IPS-18c (cell line): Measurements from ENCODE around the gene TCF25.

ENCODE experiments used
- H3K4me3 ChIP-seq: 2 replicates; pipeline ENCODE4 v1.7.0; 2013; ENCODE audit warnings: low read depth, mild to moderate bottlenecking, low read length, moderate library complexity; ENCODE audit not compliant: insufficient read depth
- H3K9me3 ChIP-seq: one replicate; pipeline ENCODE4 v1.6.1; 2013; ENCODE audit warnings: mild to moderate bottlenecking, low read length, moderate library complexity; ENCODE audit not compliant: control insufficient read depth, insufficient read depth

Gene TCF25

DNA sequence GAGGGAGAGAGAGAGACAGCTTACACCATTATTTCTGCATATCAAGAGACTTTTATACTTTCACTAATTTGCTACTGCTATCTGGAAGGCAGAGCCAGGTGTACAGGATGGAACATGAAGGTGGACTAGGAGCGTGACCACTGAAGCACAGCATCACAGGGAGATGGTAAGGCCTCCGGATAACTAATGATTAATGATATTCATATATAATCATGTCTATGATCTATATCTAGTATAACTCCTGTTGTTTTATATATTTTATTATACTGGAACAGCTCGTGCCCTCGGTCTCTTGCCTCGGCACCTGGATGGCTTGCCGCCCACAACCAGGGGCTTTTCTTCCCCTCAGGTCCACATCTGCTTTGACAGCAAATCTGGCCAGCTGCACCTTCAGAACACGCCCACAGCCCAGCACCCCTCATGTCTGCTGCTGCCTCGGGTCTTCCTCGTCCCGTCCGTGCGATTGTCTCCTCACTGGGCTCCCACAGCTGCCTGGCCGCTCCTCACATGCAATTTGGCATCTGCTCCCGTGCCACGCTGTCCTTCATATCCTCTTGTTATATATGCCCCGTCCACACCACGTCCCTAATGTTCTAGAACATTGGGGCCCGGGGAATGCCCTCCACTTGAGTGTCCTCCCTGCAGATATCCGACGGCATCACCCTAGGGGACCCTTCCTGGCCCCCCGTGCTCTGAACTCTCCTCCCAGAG lies 64.9 kb downstream of the TCF25 start:
- H3K9me3 ChIP-seq, result no peaks in the 10 kb centered on the region
- H3K4me3 ChIP-seq, result no peak overlapping the region

DNA sequence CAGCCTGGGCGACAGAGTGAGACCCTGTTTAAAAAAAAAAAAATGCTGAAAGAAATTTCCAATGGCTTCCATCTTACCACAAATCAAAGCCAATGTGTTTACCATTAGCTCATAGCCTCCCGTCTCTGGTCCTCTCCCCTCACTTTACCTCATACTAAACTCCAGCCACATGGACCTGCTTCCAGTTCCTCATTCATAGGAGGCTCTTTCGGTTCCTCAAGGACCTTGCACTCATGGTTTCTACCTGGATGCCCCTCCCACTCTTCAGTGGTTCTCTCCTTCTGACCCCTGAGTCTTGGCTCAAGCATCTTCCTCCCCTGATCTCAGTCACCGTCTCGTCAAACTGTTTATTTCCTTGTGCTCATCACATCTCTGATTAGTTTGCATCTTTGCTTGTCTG lies 71.4 kb downstream of the TCF25 start:
- H3K9me3 ChIP-seq, result no peaks in the 10 kb centered on the region
- no peak overlapping the region for H3K4me3 ChIP-seq

DNA sequence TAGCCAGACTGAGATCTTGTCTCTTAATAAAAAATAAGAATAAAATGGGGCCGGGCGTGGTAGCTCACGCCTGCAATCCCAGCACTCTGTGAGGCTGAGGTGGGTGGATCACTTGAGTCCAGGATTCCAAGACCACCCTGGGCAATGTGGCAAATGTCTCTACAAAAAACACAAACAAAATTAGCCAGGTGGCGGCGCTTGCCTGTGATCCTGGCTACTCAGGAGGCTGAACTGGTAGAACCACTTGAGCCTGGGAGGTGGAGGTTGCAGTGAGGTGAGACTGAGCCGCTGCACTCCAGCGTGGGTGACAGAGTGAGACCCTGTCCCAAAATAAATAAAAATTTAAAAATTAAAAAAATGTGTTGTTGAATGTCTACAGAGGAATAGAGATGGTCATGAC lies 72.3 kb downstream of the TCF25 start:
- Histone ChIP-seq H3K4me3 (no peak overlapping the region), H3K9me3 (no peaks in the 10 kb centered on the region)

DNA sequence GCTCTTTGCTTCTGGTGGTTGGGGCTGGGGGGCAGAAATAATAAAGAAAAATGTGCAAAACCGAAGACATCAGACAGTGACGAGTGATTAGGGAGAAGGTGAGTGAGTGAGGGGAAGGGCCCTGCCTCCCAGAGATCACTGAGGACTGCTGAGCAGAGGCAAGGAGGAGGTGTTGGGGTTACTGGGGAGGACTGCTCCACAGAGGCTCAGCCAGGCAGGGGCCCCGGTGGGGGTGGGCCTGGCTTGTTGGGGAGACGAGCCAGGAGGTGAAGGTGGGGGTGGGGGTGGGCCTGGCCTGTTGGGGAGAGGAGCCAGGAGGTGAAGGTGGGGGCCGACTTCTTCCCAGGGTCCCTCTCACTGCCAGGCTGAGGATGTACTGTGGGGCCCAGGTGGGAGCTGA lies 73.1 kb downstream of the TCF25 start:
- Histone ChIP-seq H3K4me3 (no peak overlapping the region), H3K9me3 (no peaks in the 10 kb centered on the region)

DNA sequence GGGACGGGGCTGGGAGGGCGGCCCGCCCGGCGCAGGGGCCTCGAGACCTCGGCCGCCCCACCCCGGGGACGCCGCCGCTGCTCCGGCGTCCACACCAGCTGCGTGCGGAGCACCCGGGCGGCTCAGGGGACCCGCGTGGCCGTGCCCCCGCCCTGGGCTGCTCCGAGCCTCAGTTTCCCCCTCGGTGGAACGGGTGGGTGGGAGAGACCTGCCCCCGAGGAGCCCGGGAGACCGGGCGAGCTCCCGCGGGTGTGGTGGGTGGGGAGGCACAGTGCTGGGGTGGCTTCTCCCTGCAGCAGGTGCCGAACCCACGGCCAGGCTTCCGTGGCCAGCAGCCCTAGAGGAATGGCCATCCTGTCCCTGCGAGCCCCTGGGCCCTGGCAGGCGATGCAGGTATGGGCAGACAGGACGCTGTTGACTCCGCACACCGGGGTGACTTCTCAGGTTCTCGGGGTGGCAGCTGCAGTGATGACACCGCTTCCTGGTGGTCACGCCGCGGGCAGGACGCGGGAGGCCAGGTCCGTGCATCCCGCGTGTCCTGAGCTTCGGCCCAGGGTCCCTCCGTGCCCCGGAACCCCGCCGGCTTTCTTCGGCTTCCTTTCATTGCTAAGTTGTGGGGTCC lies 75.8 kb downstream of the TCF25 start:
- Histone ChIP-seq H3K9me3 (no peaks in the 10 kb centered on the region), H3K4me3 (peak overlapping the region; percentile 62)

DNA sequence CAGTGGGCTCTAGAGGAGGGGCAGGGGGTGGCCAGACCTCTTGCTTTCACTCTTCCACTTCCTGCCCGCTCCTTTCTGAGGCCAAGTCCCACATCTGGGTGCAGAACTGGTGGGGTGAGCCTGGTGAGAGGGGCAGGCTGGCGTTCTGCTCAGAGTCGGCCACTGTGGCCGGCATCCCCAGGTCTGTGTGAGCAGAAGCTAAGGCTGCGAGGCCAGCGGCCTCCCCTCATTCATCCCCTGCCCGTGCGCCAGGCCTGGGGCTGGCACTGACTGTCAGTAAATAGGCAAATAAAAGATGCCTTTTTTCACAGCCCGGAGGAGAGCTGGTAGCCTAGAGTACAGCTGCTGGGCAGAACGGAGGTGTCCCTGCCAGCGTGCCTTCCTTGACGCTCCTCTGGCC lies 76.4 kb downstream of the TCF25 start:
- Histone ChIP-seq H3K9me3 (no peaks in the 10 kb centered on the region), H3K4me3 (peak overlapping the region; percentile 62)

DNA sequence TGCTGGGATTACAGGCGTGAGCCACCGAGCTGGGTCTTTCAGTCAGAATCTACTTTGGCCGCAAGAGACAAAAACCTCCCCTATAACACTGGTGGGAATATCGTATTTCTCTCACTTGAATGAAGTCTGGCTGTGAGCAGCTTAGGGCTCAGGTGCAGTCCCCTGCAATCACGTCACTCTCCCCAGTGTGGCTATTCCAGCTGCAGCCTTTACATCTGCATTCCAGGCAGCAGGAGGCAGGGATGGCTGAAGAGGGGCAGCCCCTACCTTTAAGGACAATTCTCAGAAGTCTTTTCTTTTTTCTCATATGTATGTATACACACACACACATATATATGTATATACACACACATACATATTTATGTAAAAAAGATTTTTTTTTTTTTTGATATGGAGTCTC lies 78.1 kb downstream of the TCF25 start:
- no peaks in the 10 kb centered on the region for H3K9me3 ChIP-seq
- no peak overlapping the region for H3K4me3 ChIP-seq

DNA sequence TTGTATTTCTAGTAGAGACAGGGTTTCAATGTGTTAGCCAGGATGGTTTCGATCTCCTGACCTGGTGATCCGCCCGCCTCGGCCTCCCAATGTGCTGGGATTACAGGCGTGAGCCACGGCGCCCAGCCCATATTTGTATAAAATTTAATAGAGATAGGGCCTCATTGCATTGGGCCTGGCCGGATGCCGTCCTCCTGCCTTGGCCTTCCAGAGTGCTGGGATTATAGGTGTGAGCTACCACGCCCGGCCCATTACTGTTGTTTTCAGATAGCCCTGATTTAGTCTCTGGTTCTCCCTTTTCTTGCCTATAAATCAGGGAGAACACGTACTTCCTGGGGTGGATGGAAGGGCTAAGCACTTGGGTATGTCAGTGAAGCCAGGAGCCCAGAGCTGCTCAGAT lies 78.7 kb downstream of the TCF25 start:
- no peak overlapping the region for H3K4me3 ChIP-seq
- H3K9me3 ChIP-seq, result no peaks in the 10 kb centered on the region

DNA sequence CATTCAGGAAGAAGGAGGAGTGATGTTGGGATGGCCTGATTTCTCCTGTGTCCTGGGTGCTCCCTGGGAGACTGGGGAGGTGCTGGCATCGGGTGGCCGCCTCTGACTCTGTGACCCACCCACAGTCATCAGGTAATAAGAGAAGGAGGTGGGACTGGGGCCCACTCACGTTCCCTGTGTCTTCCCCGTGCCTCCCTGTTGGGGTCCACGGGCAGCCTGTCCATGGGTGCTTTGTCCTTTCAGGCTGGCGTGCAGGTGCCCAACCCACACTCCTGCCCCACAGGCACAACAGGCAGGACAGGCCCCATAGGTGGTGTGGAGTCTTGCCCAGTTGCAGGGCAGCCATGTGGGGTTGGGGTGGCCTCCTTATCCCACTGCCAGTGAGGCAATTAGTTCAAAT lies 79.2 kb downstream of the TCF25 start:
- H3K9me3 ChIP-seq, result no peaks in the 10 kb centered on the region

DNA sequence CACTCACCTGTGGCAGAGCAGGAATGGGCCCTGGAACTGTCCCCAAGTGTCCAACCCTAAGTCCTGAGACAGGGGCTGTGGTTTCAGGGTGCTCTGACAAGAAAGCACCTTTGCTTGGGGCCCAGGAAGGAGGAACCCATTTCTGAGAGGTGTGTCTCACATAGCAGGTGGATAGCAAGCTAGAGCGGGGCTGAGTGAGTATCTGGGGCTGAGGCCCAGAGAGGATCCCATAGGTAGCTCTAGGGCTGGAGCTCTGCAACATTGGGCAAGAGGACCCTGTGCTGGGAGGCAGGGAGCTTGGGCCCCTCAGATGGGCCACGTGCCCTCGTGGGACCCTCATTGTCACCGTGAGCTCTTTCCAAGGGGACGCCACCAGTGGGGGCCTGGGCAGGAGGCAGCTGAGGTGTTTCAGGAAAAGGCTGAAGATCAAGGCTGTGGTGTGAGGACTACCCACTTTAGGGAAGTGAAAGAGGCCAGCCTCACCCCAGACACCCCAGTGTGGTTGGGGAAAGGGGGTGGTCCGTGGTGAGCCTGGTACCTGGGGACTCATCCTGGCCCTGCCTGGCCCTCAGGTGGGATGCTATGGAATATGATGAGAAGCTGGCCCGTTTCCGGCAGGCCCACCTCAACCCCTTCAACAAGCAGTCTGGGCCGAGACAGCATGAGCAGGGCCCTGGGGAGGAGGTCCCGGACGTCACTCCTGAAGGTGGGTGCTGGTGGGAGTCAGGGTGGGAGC lies 80.4 kb downstream of the TCF25 start:
- H3K9me3 ChIP-seq, result no peaks in the 10 kb centered on the region
- H3K4me3 ChIP-seq, result no peak overlapping the region

More for the DNA sequence above, 79.2 kb downstream of the TCF25 start:
- no peak overlapping the region for H3K4me3 ChIP-seq

DNA sequence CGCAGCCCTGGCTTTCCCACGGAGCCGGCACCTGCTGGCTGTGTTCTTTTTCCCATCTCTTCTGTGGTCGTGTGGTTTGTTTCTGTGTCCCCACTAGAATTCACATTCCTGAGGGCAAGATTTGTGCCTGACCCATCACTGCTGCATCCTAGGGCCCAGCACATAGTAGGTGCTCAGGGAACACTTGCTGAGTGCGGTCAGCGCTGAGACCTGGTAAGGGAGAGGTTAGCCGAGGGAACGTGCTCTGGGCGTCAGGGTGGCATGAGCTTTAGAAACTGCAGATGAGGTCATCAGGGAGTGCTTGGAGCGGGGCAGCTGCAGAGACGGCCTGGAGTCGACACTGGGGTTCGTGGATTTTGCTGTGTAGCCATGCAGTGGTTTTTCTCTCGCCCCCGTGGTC lies 81.1 kb downstream of the TCF25 start:
- Histone ChIP-seq H3K4me3 (no peak overlapping the region), H3K9me3 (no peaks in the 10 kb centered on the region)

DNA sequence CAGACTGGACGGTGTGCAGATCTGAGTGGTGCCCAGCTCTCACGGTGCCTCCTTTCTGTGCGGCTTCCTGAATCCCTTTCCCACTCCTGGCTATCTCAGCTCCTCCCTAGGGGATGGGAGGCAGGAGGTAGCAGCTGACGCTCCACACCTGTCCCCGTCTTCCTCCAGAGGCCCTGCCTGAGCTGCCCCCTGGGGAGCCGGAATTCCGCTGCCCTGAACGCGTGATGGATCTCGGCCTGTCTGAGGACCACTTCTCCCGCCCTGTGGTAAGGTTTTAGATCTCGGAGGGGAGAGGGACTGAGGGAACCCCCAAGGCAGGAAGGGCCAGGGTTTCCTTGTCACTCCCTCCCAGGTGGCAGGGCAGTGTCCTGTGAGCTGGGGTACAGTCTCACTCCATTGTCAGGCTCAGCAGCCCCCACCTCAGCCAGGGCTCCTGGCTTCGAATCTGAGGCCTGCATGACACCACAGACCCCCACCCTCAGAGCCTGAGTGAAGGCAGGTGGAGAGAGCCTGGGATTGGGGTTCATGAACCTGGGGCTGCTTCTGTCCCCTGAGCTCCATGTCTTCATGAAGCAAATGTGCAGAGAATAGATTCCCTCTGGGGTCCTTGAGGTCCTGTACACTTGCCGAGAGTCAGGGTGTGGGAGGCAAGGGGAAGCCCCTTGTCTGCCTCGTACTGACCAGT lies 81.8 kb downstream of the TCF25 start:
- H3K9me3 ChIP-seq, result no peaks in the 10 kb centered on the region
- no peak overlapping the region for H3K4me3 ChIP-seq

DNA sequence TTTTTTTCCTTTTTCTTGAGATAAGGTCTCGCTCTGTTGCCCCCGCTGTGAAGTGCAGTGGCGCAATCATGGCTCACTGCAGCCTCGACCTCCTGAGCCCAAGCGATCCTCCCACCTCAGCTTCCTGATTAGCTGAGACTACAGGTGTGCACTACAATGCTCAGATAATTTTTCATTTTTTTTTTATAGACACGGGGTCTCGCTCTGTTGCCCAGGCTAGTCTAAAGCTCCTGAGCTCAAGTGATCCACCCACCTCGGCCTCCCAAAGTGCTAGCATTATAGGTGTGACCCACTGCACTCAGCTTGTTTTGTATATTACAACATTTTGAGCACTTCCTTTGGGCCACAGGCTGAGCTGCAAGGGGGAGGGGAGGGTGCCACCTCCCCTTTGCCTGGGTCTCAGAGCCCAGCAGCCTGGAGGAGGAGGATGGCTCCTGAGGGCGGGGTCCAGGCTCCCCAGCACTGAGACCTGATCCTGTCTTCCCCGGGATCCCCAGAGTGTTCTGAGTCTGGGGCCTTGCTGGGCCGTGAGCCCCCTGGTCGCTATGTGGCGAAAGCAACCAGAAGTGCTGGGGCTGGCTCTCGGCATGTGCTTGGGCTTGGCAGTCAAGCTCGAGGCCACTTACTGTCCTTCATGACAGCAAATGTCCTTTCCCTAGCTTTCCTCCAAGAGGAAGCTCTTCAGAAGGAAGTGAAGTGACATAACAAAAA lies 83.3 kb downstream of the TCF25 start:
- Histone ChIP-seq H3K4me3 (no peak overlapping the region), H3K9me3 (no peaks in the 10 kb centered on the region)

DNA sequence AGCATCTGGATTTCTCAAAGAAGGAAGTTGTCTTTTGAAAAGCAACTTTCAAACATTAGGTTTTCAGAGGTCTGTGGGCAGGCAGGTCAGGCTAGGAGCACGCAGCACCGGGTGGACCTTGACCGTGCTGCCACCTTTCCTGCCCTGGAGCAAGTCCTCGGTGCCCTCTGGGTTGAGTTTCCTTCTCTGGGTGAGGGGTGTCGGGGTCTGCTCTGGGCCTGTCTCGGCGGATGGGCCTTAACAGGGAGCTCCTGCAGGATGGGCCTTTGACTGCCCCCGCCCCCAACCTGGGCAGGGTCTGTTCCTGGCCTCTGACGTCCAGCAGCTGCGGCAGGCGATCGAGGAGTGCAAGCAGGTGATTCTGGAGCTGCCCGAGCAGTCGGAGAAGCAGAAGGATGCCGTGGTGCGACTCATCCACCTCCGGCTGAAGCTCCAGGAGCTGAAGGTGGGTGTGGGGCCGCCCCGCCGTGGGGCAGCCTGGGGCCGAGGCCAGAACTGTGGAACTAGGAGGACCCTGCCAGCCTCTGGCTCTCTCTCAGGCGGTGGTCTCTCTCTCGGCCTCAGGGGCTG lies 83.9 kb downstream of the TCF25 start:
- Histone ChIP-seq H3K9me3 (no peaks in the 10 kb centered on the region), H3K4me3 (no peak overlapping the region)

DNA sequence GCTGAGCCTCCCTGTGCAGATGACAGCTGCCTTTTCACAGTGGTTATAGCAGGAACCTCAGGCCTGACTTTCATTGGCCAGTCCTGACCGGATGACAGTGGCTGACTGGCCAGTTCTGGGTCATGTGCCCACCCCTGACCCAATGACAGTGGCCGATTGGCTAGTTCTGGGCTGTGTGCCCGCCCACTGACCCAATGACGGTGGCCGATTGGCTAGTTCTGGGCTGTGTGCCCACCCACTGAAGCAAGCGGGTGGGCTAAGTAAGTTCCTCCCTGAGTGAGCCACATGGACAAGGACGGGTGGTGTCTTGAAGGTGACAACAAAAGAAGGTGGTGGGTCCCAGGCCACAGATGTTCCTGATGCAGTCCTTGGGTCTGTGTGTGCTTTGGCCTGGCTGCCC lies 84.7 kb downstream of the TCF25 start:
- Histone ChIP-seq H3K4me3 (no peak overlapping the region), H3K9me3 (no peaks in the 10 kb centered on the region)

DNA sequence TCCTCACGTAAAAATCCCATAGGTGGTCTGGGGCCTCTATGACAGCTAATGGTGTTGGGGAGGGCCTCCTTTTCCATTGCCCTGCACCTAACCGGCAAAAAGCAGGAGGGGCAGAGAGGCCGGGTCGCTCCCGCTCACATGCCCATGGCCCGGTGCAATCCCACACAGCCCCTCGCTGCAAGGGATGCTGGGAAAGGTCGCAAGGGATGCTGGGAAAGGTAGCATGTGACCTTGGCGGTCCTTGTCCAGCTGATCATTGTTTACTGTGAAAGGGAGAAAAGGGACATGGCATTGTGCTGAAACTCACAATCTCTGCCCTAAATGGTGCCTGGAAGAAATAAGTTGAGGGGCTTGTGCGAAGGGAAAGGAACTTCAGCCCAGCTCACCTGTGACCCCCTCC lies 85.2 kb downstream of the TCF25 start:
- Histone ChIP-seq H3K9me3 (no peaks in the 10 kb centered on the region), H3K4me3 (no peak overlapping the region)

DNA sequence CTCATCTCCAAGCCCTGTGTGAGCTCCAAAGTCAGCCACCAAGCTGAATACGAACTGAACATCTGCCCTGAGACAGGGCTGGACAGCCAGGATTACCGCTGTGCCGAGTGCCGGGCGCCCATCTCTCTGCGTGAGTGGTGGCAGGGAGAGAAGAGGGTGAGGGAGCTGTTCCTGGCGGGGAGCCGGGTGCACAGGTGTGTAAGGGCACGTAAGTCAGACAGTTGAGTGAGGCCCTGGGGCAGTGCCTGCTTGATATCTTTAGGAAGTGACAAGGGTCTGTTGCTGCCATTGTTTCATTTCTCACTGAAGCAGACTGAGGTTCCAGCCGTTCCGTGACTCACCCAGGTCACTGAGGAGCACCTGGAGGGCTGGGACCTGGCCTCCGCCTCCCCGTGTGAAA lies 87.6 kb downstream of the TCF25 start:
- no peaks in the 10 kb centered on the region for H3K9me3 ChIP-seq
- no peak overlapping the region for H3K4me3 ChIP-seq
